Activated T-cell treated with anti-CD3 and anti-CD28 coated beads, Interleukin-2, amount 50 U/mL, for 1 hour (primary cell): ENCODE data around the gene LSM5.

Experiments used
- DNase-seq: peaks from one replicate; pipeline ENCODE4 v3.0.0-alpha.2; 2020

The LSM5 gene

DNA sequence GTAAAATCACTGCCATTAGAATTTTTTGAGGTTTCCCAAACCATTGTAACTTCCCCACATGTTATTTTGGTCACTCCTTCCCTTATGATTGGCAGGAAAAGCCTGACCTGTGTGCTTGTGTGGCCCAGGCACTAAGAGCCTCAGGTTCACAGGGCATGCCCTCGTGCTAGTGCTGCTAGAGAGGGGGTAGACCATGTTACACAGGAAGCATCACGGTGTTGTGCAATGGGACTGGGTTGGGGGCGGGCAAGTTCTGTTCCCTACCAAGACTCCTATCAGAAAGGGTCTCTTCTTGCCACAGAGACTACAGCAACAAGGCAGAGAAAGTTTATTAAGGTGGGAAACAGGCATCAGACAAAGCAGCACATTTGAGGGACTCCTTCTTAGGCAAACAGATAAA is 32.2 kb downstream of the LSM5 start:
- DNase-seq = no peak

DNA sequence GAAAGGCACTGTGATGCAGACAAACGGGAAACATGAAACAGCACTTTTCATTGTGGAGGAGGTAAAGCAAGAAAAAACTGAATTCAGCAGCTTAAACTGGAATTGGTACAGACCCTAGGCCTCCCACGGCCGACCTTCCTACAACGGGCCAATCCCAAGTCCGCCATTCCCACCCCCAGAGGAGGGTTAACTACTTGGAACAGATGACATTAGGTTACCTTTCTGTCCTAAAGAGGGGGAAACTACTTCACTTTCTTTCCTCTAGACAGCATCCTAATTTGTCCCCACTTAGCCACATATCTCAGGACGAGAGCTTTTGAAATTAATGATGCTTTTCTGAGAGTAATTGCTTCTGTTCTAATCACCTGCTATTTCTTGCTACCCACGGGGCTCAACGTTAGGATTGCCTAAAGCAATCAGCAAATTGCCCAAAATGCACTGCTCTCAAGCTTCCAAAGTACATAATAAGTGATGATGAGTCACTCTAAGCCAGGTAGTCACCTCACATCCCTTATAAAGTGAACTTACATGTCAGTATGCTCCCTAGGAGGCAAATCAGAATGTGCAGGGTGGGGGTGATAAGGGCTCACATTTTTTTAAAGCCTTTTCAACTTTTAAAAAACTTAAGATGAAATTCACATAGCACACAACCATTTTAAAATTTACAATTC is 36.7 kb downstream of the LSM5 start:
- DNase-seq = no peak

DNA sequence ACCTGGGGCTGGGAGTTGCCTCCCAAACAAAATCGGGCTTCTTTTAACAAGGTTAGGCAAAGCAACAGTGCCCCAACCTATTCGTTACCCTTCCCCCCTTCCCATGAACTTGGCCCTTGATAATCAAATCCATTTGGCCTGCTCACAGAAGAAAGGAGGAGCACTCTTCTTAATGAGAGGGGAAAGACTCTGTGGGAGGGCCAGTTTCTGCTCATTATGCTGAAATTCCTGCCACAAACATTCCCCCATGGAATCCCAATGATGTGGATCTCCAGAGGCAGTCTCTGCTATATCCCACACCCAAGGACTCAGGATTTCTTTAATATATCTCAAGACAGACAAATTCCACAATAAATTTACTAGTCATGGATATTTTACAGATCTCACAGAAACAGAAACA is 43.0 kb downstream of the LSM5 start:
- no peak for DNase-seq

DNA sequence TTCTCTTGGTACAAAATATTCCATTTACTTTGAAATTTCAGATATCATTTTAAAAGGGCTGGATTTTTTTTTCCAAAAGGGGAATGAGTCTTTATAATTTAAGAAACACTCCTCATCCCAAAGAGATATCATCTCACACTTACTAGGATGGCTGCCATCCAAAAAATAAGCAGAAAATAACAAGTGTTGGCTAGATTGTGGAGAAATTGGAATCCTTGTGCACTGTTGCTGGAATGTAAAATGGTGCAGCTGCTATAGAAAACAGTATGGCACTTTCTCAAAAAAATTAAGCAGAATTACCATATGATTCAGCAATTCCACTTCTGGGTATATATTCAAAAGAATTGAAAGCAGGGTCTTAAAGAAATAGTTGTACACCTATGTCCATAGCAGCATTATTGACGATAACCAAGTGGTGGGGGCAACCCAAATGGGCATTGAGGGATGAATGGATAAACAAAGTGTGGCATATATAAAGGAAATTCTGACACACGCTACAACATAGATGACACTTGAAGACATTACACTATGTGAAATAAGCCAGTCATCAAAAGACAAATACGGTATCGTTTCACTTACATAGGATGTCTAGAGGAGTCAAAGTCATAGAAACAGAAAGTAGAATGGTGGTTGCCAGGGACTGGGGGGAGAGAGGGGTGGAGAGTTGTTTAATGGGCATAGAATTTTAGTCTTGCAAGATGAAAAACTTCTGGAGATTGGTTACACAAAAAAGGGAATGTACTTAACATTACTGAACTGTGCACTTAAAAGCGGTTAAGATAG is 53.8 kb downstream of the LSM5 start:
- no peak for DNase-seq
